ENCODE data around the gene RYR3.
A peak's percentile ranks its signal among the peaks of the same experiment; 100 is the strongest.

RYR3 gene

DNA sequence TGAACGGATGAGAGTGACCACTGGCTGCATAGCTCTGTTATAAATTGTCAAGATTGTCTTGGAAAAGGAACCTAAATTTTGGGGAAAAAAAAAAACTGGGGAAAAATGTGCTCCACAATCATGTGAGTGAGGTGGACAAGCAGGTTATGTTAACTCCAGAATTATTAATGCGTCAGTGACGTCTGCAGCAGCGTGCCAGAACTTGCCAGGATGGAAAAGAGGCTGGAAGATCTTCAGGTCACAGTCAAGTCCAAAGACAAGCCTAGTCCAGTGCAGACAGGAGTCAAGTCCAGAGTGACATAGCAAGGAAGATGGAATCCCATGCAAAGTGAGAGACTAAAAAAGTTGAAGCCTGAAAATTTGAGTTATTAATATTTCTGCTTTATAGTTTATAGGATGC lies 140.6 kb downstream of the RYR3 start:
- DNase-seq (ENCODE audit: low spot score): no peak

DNA sequence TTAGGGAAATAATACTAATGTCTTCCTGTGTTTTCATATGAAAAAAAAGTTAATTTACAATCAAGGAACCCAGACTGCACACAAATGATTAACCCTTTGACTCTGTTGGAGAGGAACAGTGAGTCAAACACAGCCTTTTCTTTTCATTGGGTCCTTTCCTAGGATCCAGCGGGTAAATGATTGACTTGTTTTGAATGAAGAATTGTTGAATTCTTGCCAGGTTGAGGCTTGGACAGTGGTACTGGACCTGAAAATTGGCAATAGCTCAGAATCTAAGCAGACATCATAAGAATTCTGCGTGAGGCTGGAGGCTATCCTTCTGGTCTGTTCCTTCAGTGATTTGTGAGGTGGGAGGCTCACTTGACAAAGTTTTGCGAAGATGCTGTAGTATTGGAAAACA lies 143.0 kb downstream of the RYR3 start:
- peak; percentile 96 for DNase-seq (ENCODE audit: low spot score)

DNA sequence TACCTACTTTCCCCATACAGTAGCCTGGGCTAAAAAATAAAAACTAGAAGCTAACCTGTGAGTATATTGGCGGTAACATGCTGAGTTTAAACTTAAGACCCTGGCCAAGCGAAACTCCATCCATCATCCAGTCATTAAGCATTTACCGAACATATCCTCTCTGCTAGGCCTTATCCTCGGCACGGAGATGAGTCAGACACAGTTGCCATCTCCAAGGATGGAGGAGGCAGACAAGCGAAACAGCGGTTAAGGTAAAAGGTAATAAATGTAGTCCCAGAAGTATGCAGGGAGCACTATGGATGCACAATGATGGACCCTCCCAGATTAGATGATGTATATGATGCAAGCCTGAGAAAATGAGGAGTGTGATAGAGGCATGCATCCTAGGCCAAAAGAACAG lies 143.6 kb downstream of the RYR3 start:
- DNase-seq (ENCODE audit: low spot score): peak; percentile 80

DNA sequence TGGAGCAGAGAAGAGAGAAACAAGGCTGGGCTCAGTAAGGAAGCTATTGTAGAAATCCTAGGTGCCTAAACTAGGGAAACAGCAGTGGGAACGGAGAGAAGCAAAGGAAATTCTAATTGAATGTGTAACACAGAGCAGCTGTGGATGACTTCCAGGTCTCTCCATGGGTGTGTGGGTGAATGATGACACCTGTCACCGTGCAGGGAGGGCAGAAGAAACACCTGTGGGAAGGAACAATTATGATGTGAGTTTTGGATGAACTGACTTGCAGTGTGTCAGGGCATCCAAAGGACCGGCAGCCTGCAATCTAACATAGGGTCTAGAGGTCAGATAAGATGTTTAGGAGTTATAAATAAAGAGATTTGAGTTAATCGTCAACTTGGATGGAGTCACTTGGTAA lies 144.2 kb downstream of the RYR3 start:
- peak; percentile 68 for DNase-seq (ENCODE audit: low spot score)

DNA sequence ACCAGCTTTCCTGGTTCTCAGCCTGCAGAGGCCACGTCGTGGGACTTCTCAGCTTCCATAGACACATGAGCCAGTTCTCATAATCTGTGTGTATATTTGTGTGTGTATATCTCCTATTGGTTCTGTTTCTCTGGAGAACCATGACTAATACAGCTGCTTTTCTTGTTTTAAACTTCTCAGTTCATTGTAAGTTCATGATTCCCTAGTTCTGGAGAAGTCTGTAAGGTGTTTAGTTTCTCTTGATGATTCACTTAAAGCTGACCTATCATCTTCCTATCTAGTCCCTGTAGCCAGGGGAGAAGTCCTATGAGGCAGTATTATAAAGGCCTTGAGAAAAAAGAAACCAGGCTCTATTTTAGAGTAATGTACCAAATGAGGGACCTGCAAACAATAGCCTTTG lies 147.7 kb downstream of the RYR3 start:
- peak; percentile 89 for DNase-seq (ENCODE audit: low spot score)

DNA sequence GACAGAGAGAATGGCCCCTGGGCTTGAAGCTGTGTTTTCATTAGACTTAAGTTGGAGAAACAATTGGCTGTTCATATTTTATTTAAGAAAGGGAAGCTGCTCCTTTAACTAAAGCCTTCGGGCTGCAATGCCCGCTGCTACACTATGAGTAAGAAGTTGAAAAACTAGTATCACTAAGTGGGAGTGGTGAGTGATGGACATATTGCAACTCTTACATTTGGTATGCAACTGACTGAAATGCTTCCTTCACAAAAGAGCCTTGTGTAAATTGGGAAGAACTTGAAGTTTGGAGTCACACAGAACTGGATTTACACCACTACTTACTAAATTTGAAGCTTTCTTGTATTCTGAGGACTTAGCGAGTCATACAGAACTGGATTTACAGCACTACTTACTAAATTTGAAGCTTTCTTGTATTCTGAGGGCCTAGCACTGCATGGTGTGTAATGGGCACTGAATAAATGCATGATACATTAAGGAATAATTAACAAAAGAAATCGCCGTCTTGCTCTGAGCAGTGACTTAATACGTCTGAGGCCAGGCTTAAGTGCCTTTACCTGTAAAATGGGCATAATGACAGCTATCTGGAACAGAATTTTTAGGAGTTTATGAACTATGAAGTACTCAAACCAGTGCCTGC lies 149.5 kb downstream of the RYR3 start:
- peak; percentile 86 for DNase-seq (ENCODE audit: low spot score)

DNA sequence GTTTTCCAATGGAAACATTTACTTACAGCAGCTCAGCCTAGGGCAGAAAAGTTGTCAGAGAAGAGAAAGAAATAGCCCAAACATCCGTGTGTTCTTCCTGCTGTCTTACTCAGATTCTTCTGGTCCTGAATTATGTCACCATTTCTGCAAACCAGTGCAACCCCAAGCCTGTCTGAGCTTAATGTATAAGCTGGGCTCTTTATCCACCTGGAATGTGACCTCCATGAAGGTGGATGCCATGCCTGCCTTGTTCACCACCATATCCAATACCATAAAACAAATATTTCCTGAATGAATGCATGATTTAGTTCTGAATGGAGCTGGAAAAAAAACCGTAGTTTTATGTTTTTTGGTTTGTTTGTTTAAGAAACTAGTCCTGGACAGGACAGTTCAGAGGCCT lies 150.9 kb downstream of the RYR3 start:
- peak; percentile 89 for DNase-seq (ENCODE audit: low spot score)

DNA sequence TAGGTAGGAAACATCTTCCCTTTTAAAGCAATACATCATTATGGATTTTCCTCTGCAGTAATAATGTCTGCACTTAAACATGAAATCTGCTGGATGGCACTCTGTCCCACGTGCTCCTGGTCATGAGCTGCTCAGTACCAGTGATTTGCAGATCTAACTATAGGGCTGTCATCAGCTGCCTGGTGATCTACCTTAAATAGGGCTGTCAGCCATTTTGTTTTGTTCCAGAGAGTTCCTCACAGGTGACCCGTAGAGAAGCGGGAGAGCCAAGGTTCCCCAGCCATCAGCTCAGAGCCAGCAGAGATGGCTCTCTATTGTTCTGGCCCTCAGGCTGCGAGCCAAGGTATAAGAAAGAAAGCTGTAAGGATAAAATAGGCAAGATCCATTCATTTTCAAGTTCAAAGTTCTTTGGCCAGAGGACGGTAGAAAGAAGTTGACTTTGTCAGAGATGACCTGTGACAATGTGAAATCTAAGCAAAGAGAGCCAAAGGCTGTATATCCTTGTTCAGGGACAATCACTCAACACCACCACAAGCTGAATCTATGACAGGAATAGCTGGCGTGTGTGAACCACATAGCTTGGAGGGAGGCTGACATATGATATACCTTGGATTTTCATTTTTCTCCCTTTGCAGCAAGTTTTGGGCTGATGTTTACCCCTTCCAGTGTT lies 156.5 kb downstream of the RYR3 start:
- no peak for DNase-seq (ENCODE audit: low spot score)

DNA sequence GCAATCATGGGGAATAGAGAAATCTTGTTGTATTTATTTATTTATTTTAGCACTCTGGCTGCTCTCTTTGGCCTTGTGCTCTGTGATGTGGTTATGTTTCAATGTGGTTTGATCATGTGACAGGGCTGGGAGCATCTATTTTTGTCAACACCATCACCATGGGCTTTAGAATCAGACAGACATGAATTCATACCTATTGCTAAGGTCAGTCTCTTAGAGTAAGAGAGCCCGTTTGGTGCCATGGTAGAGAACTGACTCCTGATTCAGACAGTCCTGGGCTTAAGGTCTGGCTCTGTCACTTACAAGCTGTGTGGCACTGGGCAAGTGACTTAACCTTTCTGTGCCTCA lies 157.0 kb downstream of the RYR3 start:
- DNase-seq (ENCODE audit: low spot score): no peak

DNA sequence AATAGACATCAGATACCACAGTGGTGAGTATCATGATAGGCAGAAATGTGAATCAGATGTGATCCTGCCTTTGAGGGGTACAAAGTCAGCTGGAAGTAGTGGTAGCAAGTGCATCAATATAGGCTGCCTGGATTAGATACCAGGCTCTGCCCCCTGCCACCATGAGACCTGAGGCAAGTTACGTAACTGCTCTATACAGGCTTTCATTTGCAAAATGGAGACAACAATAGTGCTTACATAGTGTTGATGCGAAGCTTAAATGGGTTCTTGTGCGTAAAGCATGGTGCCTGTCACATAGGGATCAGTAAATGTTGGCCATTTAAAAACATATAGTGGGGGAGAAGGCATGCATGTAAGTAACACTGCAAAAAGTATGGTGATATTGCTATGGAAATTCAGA lies 158.0 kb downstream of the RYR3 start:
- DNase-seq (ENCODE audit: low spot score): no peak

DNA sequence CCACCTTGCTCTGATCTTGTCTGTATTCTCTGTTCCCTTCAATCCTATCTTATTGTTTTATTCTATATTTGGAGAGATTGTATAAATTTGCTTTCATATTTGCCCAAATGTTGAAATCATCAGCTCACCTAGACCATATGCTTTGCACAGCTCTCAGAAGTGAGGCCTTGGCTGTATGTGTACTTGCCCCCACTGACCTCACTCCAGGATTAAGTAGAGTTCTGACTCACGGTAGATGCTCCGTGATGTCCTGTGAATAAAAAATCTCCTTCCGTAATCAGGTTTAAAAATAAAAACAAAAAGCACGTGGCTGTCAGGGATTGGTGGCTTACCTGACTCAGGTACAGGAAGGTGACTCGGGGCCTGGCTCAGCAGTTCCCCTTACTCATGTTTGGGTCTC lies 162.2 kb downstream of the RYR3 start:
- no peak for DNase-seq (ENCODE audit: low spot score)

DNA sequence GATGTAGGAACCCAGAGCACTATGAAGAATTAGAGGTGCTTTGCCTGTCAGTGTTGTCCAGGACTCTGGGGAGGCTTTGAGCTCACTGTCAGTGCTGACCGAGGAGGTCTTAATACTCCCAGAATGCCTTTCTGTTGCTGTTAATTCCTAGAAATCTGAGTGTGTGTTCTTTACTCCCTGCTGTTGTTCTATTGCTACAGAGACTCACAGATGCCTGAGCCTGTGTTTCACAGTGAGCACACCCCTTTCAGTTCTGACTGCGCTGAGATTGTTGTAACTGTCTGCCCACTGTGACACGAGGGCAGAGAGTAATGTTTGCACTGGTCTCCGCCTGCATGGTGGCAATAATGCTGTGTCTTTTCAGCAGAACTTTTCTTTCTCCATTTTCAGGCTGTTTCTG lies 162.9 kb downstream of the RYR3 start:
- no peak for DNase-seq (ENCODE audit: low spot score)

DNA sequence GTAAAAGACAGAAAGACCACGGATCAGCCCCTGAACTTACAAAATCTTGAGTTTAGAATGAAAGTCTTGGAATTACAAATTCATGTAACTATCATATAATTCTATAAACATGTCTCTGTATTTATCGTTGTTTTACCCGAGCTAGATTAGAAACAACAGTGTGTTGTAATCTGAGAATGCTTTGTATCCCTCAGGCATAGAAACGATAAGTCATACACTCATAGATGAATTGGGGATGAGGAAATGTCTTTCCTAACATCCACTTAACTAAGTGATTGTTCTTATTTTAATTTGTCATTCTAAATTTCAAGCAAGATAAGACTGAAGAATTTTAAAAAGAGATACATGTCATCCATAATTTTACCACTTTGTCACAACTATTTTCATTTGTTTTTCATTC lies 165.3 kb downstream of the RYR3 start:
- DNase-seq (ENCODE audit: low spot score): no peak

DNA sequence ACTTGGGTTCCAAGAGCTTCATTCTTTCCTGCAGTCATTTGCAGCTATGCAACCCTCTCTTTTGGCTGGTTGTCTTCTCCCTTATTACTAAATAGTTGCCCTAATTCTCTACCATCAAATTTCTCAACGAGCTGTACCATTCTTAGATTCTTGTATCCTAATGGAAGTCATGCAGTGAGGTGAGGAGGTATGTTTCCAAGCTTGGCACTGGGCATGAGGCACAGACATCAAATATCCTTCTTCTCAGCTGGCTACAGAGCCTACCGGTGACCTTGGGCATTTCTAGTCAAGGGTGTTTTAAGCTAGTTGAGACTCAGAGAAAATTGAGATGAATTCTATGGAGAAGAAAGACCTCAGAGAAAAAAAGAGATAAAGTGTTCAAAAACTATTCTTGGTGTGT lies 166.1 kb downstream of the RYR3 start:
- no peak for DNase-seq (ENCODE audit: low spot score)

DNA sequence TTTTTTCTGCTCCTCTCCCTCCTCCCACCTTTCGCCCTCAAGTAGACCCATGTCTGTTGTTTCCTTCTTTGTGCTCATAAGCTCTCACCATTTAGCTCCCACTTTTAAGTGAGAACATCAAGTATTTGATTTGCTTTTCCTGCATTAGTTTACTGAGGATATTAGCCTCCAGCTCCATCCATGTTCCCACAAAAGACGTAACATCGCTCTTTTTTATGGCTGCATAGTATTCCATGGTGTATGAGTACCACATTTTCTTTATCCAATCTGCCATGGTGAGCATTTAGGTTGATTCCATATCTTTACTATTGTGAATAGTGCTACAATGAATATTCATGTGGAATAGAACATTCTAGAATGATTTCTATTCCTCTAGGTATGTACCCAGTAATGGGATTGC lies 178.6 kb downstream of the RYR3 start:
- no peak for DNase-seq (ENCODE audit: low spot score)

DNA sequence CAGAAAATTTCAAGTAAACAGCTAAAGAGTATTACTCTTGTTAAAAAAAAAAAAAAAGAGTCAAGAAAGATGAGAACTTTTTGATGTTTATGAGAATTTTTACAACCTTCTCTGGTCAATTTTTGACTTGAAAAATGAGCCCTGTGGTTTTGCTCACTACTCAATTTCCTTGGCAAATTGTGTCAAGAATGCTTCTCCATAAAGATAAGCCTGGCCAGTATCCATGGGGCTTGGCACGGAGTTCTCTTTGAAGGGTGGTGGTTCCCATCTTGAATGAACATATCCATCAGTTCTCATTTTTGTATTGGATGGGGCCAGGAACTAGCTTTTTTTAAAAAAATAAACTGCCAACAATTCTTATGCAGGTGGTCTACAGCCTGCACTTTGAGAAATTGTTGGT lies 179.9 kb downstream of the RYR3 start:
- DNase-seq (ENCODE audit: low spot score): no peak

DNA sequence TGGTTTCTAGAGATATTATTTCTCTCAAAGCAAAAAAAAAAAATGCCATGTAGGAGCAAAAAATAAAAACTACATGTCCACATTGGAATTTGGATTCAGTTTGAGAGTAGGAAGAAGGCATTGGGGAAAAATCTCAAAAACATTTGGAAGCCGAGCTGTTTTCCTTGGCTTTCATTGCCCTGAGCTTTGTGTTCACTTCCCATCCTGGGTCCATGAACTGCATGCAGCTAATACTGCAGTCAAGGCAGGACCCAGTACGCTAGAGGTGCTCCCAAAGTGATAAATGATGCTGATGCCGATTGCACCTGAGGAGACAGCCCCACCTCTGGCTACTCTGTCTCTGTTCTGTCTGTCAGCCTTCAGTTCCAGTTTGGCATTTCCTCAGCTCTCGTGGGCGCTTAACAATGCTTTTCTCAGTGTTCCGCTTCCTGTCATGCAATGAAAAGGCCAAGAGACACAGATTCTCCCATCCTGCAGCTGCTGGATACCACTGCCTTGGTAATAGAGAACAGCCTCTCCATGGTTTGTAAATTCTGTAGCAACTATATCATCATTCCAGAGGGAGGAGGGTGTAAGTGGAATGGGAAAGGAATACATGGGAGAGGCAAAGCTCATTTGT lies 181.8 kb downstream of the RYR3 start:
- DNase-seq (ENCODE audit: low spot score): no peak

DNA sequence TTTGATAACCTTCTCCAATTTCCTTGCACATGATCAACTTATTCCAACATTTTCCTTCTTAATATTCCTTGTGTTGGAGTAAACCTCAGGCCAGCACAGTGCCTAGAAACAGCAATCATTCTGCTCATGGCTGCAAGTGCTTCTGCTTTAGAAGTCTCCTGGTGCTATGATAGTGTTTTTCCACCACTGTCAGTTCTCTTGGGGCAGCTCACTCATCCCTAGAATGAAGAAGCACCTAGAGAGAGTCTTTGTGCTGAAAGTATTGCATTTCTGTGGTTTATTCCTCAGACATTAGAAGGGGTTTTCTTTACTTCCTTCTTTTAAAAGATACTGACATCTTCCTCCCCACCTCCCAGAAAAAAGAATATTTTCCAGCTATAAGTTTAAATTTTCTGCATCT lies 183.5 kb downstream of the RYR3 start:
- no peak for DNase-seq (ENCODE audit: low spot score)

DNA sequence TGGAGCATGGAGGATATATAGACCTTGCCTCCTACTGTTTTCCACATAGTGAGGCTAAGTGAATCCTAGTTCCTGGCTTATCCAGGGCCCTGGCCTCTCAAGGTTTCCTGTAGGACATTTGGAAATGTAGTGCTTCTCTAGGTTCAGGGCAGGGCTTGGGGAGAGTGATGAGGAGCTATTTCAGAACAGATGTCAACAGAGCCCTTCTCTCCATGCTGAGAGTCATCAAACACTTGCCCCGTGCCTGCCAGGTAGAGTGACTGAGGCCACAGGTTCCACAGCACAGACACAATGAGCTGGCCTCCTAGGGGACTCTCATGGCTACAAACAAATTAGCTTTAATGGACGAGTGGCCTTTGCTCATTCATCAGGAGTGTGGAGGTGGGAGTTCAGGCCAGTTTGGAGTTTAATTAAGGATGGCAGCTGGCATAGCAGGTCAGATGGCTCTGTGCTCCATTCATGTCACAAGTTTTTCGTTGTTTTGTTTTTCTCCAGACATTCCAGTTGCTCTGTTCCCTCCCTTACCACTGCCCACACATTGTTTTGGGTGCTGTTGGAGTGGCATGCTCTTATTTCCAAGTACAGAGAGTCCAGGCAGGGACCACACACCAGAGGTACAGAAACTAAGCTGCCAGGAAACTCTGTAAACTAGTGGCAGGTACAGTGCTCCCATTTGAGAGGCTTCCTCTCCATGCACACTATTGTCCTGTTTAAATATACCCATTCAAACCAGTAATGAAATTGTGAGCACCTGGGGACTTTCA lies 189.8 kb downstream of the RYR3 start:
- DNase-seq (ENCODE audit: low spot score): no peak

DNA sequence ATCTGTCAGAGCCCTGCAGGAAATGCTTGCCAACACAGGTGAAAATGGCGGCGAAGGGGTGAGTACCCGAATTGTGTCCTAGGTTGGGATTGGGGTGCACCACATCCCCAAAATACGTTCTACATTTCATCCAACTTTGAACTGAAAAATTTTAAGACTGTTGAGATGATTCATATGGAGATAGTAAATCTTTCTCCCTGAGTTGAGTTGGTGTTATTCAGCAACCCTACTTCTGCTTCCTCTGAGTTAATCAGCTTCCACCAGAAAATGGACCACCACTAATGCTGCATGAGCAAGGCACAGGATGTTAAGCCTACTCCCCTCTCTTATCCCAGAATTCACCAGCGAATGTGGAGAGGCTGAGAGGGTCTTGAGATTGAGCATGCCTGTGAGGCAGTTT lies 192.9 kb downstream of the RYR3 start:
- DNase-seq (ENCODE audit: low spot score): no peak

DNA sequence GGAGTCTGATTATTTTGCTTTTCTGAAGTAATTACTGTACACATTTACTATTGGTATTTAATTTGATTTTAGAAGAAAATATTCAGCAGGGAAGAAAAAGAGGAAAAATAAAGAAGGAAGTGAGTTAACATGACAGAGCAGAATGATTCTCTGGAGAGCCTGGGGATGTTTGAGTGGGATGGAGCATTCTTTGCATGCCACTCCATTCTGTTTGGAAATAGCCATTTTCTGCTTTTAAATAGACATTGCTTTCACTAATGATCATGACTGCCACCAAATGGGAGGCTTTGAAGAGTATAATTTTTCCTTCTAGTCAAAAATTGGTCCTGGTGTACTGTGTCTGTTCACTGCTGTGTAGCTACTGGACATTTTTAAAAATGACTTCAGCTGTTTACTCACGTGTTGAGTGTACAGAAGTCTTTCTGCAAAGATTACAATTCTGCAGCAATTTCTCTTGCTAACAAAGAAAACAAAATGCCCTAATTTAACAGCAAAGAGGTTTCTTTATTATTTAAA lies 196.1 kb downstream of the RYR3 start:
- peak; percentile 2 for DNase-seq (ENCODE audit: low spot score)

DNA sequence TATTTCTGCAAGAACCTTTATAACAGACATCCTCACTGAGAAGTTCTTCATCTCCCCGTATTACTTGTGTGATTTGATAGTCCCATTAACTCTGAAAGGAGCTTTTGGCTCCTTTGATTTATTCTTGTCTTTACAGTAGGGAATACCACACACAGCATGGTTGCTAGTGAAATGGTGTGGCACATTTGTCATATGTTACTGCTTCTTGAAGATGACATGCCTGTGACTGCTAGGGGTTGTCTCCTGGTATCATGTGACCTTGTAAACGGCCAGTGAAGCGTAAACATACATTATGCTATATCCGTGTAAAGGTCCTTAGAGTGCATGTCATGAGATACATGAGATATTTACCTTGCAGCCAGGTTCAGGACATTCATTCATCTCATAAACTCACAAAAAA lies 197.9 kb downstream of the RYR3 start:
- no peak for DNase-seq (ENCODE audit: low spot score)

DNA sequence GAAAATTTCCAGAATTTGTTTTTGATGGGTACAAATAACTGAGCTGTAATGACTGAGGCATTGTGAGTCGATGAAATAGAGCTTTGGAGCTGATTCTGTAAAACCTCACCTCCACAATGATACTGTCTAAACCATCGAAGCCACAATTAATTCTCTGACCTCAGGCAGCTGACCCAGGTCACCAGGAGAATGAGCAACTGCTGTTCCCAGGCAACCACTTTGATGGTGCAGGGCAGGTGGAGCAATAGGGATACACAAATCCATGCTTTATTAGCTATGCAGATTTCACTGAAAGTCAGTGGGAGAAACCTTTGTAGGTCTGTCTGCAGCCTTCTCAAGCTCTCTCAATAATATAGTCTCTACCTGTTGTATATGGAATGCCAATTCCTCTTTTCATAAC lies 204.4 kb downstream of the RYR3 start:
- no peak for DNase-seq (ENCODE audit: low spot score)

Data from kidney tubule cell (primary cell).